Measurements from ENCODE around the gene GYS1. TPM values are rescaled to one million over a fixed set of nuclear protein-coding genes. Genes with fewer than 3 reads are reported as not detected.

The GYS1 gene
- total RNA-seq, 1 experiment from 2014 or later: 59.6 TPM

GRCh38 chr19:48988286-48988685, 4.8 kb downstream of the GYS1 start:
- CTCF ChIA-PET: interaction anchor here (1.1 kb wide), 1 partner anchor 8 kb away, joined by 3 read pairs; no protein-coding TSS in a partner anchor
- H3K4me1 Mint-ChIP-seq (ENCODE audit: low read depth, unreplicated experiment): peaks cover 15% of the 10 kb centered on the region
- no peaks in the 10 kb centered on the region for H3K9me3 Mint-ChIP-seq (ENCODE audit: low read depth, unreplicated experiment)
- intact Hi-C loops (cut with micrococcal nuclease; ENCODE audit: unreplicated experiment): no loop called here
- DNase-seq: no peak
- no peaks in the 10 kb centered on the region for H3K27me3 Mint-ChIP-seq (ENCODE audit: unreplicated experiment)
- BruUV-seq (replicated peaks): no TSS peak
- TF ChIP-seq CTCF (IDR thresholded peaks at IDR 0.05; ENCODE audit: unreplicated experiment): no peak
- peaks cover 59% of the 10 kb centered on the region for H3K36me3 Mint-ChIP-seq (ENCODE audit: insufficient read depth, unreplicated experiment)
- H3K4me3 Mint-ChIP-seq (ENCODE audit: low read depth, unreplicated experiment): no peak overlapping the region
- H3K27ac Mint-ChIP-seq (ENCODE audit: unreplicated experiment): no peak overlapping the region

- TF ChIP-seq CTCF (IDR thresholded peaks at IDR 0.05; ENCODE audit: unreplicated experiment): no peak
- no TSS peak for BruUV-seq (replicated peaks)
- Mint-ChIP-seq H3K36me3 (ENCODE audit: insufficient read depth, unreplicated experiment) (peaks cover 56% of the 10 kb centered on the region), H3K4me1 (ENCODE audit: low read depth, unreplicated experiment) (peaks cover 15% of the 10 kb centered on the region), H3K4me3 (ENCODE audit: low read depth, unreplicated experiment) (no peak overlapping the region), H3K27ac (ENCODE audit: unreplicated experiment) (no peak overlapping the region), H3K27me3 (ENCODE audit: unreplicated experiment) (no peaks in the 10 kb centered on the region), H3K9me3 (ENCODE audit: low read depth, unreplicated experiment) (no peaks in the 10 kb centered on the region)
- intact Hi-C loops (cut with micrococcal nuclease; ENCODE audit: unreplicated experiment): no loop called here
- CTCF ChIA-PET: no interaction called here
- DNase-seq: no peak
These were observed 5.8 kb downstream of the GYS1 start for GRCh38 chr19:48987323-48987722.

- BruUV-seq (replicated peaks): no TSS peak
- Mint-ChIP-seq H3K27me3 (ENCODE audit: unreplicated experiment) (no peaks in the 10 kb centered on the region), H3K4me3 (ENCODE audit: low read depth, unreplicated experiment) (no peak overlapping the region), H3K27ac (ENCODE audit: unreplicated experiment) (no peak overlapping the region), H3K4me1 (ENCODE audit: low read depth, unreplicated experiment) (peaks cover 14% of the 10 kb centered on the region), H3K36me3 (ENCODE audit: insufficient read depth, unreplicated experiment) (peaks cover 59% of the 10 kb centered on the region), H3K9me3 (ENCODE audit: low read depth, unreplicated experiment) (no peaks in the 10 kb centered on the region)
- CTCF ChIA-PET: interaction anchor here (0.6 kb wide), 1 partner anchor 105 kb away, joined by 4 read pairs; no protein-coding TSS in a partner anchor
- DNase-seq: no peak
- intact Hi-C loops (cut with micrococcal nuclease; ENCODE audit: unreplicated experiment): no loop called here
- no peak for TF ChIP-seq CTCF (IDR thresholded peaks at IDR 0.05; ENCODE audit: unreplicated experiment)
These were observed 6.9 kb downstream of the GYS1 start for GRCh38 chr19:48986211-48986610.

GRCh38 chr19:48985711-48986110, 7.4 kb downstream of the GYS1 start:
- CTCF ChIA-PET: no interaction called here
- Mint-ChIP-seq H3K27ac (ENCODE audit: unreplicated experiment) (no peak overlapping the region), H3K9me3 (ENCODE audit: low read depth, unreplicated experiment) (no peaks in the 10 kb centered on the region), H3K27me3 (ENCODE audit: unreplicated experiment) (no peaks in the 10 kb centered on the region), H3K36me3 (ENCODE audit: insufficient read depth, unreplicated experiment) (peaks cover 57% of the 10 kb centered on the region), H3K4me3 (ENCODE audit: low read depth, unreplicated experiment) (no peak overlapping the region), H3K4me1 (ENCODE audit: low read depth, unreplicated experiment) (peaks cover 9% of the 10 kb centered on the region)
- DNase-seq: no peak
- BruUV-seq (replicated peaks): no TSS peak
- intact Hi-C loops (cut with micrococcal nuclease; ENCODE audit: unreplicated experiment): no loop called here
- no peak for TF ChIP-seq CTCF (IDR thresholded peaks at IDR 0.05; ENCODE audit: unreplicated experiment)
